HG02938 (cell line): Measurements from ENCODE around the gene CSF1R.
"Not testable (repeated sequence)": the region's sequence is repeated elsewhere in the genome, so short reads cannot be mapped to it uniquely, and the experiment has no call there.

Experiments
- ATAC-seq: cut with Tn5 transposase; IDR thresholded peaks from one replicate; pipeline ENCODE4 v1.9.1; 2021; ENCODE audit warnings: mild to moderate bottlenecking, moderate library complexity; ENCODE audit not compliant: unreplicated experiment

The CSF1R gene

DNA sequence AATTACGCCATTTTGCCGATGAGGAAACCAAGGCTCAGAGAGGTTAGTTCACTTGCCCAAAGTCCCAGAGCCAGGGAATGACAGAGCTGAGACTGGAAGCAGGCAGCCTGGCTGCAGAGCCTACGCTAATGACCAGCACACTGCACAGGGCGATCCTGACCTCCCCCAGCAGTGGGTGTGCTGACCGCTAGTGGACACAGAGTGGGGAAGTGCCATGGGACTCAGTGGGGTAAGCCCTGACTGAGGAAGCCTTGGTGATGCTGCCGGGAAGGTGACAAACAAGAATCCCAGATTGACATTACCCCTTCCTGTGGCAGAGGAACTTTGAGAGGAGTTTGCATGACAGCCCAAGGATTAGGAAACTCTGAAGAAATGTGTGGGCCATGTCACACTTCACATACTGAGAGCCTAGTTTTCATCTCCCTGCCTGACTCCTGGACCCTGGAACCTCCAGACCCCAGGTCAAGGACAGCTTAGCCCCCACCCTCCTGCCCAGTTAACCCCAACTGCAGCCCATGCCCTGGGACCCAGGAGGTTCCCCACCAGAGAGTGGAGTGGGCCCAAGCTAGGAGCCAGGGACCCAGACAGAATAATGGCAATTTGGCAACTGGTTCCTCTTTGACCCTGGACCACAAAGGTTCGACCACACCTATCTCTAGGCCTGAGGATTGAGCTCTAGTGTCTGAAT lies 19.7 kb upstream of the CSF1R start:
- no peak for ATAC-seq

DNA sequence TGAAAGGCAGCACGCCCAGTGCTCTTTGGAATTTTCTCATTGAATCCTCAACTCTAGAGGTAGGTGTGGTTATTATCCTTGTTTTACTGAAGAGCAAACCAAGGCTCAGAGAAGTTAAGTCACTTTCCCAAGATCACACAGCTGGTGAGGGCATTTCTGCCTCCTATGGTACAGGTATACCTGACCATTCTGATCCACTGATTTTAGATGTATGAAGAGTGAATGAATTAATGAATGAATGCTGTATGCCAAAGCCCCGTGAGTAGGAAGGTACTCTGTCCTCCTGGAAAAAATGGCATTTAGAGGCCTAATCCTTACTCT lies 18.2 kb upstream of the CSF1R start:
- ATAC-seq = no peak

DNA sequence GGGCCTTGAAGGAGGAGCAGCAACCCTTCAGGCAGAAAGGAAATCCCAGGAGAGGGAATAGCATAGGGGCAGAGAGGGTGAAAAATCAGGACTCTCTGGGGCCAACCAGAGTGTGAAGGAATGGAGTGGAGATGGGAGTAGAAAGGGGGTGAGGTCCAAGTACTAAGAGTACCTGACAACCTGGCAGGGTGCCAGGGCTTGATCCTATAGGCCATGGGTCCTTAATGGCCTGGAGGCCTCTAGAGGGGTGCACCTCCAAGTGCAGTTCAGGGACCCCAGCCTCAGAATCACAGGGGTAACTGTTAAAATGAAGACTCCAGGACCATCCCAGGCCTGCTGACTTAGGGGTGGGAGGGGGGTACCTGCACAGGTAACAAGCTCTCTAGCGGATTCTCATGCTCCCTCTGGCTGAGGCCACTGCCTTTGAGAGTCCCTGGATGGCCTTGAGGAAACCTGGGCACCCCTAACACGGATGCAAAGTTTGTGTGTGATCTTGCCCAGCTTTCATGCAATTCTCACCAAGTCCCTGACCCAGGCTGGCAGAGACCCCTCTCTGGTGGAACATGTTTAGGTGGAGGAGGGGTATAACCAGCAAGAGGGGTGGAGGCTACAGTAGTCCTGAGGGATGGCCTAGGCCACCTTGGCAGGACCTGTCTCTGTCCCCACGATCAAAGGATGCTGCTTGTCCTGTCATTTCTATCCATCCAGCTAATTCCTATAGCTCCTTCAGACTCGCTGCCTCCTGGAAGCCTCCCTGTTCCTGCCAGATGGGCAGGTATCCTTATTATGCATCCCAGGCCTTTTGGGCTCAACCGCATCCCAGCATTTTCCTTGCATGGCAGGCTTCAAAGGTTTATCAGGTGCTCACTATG lies 17.6 kb upstream of the CSF1R start:
- no peak for ATAC-seq

DNA sequence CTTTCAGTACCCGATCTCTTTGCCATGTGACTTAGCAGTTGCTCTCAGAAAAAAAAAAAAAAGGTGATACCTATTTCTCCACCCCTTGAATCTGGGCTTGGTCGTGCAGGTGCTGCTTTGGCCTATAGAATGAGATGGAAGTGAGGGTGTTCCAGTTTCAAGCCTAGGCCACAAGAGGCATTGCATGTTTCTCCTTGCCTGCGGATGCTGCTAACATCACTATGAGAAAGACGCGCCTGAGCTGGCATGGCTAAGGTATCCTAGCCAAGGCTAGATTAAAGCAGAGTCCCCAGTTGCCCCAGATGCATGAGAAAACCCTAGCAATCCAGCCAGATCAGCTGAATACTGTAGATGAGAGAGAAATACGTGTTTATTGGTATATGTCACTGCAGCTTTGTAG lies 14.7 kb upstream of the CSF1R start:
- no peak for ATAC-seq

DNA sequence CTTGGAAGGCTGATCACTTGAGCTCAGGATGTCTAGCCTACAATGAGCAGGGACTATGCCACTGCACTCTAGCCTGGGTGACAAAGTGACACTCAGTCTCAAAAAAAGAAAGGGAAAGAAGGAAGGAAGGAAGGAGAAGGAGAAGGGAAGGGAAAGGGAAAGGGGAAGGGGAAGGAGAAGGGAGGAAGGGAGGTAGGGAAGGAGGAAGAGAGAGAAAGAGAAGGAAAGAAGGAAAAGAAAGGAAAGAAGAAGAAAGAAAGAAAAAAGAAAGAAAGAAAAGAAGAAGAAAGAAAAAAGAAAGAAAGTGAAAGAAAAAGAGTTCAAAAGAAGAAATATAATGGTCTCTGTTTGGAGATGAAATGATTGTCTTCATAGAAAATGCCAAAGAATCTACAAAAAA lies 10.8 kb upstream of the CSF1R start:
- no peak for ATAC-seq

DNA sequence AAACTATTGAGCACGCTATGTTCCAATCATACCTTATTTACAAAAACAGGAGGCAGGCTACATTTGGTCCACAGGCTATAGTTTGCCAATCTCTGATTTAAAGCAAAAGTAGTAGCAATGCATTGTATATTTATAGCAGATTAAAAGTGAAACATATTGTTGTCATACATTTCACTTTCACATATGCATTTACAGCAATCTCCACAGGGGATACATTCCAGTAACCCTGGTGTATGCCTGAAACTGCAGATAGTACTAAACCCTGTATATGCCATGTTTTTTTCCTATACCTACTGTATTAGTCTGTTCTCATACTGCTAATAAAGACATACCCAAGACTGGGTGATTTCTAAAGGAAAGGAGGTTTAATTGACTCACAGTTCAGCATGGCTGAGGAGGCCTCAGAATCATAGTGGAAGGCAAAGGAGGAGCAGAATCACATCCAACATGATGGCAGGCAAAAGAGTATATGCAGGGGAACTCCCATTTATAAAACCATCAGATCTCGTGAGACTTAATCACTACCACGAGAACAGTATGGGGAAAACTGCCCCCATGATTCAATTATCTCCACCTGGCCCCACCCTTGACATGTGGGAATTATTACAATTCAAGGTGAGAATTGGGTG lies 5.9 kb upstream of the CSF1R start:
- ATAC-seq = peak; percentile 68

DNA sequence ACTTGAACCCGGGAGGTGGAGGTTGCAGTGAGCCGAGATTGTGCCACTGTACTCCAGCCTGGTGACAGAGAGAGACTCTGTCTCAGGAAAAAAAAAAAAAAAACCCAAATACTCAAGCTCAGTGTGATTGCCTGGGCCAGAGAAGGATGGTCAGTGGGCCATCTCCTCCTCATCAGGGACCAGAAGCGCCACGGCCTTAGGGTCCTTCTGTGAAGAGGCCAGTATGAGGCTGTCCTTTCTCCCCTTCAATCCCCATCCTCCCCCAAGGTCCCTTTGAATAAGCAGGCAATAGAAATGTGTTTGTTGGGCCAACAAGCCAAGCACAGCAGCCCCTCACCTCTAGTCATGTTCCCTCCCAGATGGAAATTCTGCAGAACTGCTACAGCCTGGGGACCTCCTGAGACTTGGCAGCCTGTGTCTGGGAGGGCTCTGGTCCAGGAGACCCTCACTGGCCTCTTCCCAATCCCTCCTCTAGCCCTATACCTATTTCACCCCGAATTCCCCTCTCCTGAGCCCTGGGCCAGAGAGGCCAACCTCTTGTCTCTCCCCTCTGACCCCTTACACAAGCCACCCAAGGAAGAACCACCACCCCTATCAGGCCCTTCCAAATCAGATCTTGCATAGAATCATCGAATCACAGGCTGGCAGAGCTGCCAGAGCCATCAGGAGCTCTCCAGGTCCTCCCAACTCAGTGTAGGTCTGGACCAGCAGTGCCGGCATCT lies 1.0 kb downstream of the CSF1R start:
- ATAC-seq = no peak

DNA sequence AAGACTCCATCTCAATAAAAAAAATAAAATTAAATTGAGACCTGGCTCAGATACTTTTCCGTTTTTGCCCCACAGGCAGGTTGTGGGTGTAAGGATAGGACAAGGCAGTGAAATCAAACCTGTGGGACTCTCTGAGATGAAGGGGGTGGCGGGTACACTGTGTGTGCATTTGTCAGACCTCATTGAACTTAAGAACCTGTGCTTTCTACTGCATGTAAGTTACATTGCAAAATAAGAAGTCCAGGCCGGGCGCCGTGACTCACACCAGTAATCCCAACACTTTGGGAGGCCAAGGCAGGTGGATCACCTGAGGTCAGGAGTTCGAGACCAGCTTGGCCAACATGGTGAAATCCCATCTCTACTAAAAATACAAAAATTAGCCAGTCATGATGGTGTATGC lies 1.6 kb downstream of the CSF1R start:
- not testable (repeated sequence) for ATAC-seq

DNA sequence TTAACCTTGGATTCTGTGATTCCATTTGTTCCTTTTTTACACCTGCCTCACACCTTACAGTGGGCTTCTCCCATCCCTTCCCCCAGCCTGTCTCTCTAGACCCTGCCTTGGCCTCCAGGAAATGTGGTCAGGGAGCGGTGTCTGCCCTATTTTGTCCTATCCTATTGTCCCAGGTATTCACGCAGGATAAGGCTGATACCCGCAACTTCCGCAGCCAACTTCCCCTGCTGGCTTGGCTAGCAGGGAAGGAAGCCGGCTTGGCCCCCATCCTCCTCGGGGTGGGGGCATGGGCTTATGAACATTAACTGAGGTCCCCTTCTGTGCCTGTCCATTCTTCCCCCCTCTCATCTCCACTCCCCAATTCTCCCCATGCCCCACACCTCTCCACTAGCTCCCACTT lies 3.5 kb downstream of the CSF1R start:
- ATAC-seq = no peak

DNA sequence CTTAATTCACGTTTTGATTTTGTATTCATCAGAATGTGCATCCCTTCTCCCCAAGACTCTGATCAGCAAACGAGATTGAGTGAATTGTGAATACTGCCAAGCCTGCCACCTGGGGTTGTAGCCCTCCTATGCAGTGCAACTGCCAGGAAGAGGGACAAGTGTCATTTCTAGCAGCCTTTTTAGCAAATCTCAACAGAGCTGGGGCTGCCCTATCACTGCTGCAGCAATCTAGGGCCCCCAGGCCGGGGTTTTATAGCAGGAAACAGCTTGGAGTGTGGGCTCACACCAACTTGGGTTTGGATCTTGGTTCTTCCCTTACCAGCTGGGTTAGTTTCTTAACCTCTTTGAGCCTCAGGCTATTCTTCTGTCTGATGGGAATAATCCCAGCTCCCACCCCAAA lies 4.0 kb downstream of the CSF1R start:
- ATAC-seq = peak; percentile 24

DNA sequence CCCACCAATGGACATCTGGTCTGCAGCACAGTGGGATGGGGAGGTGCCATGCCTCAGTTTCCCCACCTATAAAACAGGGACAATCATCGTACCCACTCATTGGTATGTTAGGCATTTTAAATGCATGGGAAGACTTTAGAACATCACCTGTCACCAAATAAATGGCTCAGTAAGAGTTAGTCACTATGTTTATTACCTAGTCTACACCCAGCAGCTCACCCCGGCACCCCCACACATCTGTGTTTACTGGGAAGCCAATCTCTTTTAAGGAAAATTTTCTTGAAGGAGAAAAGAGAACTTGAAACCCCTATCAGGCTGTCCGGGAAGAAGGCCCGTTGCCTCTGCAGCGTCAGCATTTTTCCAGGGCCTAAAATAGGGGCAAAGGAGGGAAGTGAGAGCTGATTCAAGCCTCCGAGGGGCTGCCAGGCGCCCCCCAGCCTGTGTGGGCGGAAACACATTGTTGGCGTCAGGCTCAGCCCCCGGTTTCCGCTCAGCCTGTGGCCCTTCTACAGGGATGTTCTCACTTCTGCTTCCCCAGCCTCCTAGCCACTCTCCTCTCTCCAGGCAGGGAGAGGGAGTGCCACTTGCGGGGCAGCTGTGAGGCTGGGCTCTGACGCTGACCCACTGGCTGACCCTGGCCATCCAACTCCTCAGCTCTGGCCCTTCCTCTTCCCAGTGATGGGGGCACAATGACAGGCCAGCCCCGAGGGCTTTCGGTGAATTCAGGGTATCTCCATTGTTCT lies 4.6 kb downstream of the CSF1R start:
- ATAC-seq = peak; percentile 74

DNA sequence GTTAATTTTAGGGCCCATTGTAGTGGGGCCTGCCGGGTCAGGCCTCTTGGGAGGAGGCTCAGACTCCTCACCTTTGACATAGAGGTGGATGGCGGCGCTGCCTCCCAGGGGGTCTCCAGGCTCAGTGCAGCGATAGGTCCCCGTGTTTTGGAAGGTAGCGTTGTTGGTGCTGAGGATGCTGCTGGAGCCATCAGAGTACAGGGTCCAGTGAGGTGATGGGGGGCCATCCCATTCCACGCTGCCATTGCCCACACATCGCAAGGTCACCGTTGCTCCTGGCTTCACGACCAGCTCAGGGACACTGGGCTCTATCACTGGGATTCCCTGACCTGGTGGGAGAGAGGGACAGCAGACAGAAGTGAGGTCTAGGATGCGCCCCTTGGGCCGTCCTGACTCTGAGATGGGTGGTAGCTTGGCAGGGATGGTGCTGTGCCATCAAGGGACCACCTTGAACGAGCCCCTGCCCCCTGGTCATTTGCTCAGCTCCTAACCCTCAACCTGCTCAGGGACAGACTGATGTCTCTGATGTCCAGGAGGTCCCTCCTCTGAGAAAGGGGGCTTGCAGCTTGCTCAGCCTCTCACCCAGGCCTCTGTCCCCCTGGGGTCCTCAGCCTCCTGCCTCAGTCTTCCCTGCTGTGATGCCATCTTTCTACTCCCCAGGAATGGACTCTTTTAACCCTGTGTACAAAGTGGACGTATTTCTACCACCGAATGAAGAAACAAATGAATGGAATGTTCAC lies 5.5 kb downstream of the CSF1R start:
- ATAC-seq = no peak

DNA sequence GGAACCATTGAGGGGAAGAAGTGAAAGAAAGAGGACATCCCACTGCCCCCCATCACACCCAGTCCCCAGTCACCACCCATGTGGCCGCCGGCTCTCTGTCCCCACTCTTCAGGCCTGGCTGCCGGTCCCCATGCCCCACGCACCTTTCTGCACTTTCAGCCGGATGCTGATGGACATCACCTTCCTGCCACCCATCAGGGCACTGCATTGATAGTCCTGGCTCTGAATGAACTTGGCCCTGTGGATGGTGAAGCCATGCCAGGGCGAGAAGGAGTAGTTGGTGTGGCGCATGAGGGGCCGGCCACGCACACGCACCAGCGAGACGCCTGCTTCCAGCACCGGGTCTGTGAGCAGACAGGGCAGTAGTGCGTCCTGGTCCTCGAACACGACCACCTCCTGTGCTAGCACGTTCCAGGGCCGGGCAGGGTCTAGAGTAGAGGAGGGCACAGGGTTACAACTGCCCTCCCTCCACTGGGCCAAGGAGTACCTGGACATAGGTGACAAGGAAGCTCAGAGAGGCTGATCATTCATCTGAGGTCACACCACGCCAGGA lies 6.4 kb downstream of the CSF1R start:
- no peak for ATAC-seq

DNA sequence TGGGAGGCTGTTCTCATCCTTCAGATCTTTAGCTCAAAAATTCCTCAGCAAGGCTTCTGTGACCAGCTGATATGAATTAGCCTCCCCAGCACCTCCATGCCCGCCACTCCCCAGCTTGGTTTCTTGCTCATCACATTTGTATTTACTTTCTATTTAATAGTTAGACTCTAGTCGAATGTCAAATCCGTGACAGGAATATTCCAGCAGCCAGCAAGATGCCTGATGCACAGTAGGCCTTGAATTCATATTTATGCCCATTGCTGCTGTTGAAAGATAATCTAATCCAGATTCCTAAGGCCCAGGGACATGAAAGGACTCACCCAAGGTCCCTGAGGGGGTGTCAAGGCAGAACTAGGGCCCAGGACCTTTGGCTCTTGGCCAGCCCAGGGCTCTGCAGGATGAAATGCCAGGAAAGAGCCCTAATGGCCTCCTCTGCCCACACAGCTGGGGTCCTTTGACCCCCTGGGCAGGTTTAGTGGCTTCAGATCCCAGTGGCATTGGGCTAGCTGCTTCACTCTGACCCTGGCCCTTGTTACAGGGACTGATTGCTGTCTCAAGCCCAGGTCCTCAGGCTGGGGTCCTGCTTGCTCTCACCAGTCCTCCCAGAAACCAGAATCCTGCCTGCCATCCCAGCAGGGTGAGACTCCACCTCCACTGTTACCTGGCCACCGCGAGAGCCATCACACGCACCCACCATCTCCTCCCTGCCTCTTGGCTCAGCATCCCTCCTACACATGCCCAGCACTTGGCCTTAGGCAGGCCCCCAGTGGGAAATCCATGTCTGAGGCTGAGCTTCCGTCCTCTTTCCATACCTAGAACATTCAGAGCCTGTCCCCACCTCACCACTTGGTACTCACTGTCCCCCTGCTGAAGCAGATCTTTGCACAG lies 7.3 kb downstream of the CSF1R start:
- no peak for ATAC-seq

DNA sequence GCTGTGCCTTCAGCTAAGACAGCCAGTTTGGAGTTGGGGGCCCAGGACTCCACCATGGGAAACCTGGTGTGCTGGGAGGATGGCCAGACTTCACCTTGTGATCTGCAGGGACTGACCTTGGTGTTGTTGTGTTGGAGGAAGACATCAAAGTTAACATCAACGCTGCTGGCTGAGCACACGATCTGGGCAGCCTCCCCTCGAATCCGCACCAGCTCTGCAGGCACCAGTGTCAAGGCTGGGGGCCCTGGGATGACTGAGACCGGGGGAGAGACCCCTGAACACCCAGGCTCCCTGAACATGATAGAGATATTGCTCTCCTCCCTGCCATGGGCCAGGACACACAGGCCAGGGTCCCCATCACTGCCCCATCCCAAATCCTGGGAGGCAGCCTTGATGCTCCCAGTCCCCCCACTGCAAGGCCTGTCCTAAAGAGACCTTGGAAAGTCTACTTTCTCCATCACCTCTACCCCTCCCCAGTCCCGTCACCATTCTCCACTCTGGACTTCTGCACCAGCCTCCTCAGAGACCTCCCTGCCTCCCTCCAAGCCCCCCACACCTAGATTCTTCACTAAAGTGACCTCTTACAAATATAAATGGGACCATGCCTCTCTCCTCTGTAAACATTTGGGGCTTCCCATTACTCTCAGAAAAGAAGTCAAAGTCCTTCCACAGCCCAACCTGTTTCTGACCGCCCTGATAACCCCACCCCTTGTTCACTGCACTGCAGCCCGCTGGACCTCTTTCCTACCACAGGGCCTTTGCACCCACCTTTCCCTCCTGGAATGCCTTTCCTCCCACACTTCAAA lies 8.2 kb downstream of the CSF1R start:
- ATAC-seq = no peak

DNA sequence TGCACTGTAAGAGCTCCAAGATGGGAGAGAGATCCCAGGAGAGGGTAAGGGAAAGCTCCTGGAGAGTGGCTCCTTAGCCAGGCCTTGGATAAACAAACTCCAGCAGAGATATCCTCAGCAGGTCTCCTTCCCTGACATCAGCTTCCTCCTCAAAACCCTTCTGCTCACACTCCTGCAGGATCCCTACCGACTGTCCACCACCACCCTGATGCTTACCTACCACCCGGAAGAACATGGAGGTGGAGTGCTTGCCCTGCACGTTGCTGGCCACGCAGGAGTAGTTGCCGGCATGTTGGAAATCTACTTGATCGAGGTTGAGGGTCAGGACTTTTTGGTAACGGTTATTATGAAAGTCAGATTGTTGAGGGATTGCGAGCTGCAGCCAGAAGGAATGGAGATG lies 9.3 kb downstream of the CSF1R start:
- ATAC-seq = no peak

DNA sequence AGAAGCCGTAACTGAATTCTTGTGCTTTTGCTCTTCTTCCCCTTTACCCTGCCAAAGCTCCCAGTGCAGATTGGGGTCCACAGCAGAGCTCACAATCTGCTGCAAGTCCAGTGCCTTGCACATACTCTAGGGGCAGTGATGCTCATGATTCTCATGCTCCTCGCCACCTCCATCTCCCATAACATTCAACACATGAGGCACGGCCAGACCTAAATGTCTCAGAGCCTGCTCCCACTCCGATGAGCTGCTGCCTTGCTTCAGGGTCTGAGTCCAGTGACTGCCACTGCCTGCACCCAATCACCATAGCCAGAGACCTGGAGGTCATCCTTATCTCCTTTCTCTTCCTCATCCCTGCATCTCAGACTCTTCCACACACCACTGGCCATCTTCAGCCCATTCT lies 10.5 kb downstream of the CSF1R start:
- no peak for ATAC-seq

DNA sequence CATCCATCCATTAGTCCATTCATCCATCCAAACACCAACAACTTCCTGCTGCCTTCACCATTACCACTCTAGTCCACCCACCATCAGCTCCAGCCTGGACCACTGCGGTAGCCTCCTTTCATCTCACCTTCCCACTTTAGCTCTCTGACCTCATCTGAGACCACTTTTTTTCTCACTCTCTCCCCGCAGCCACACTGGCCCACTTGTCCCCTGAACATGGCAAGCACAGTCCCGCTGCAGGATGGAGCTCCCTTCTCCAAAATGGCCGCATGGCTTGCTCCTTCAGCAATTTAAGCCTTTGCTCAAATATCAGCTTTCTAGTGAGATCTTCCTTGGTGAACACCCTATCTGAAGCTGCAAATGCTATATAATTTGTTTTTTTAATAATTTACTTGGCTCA lies 11.1 kb downstream of the CSF1R start:
- no peak for ATAC-seq
